Ascending aorta (tissue), 2 donors: ENCODE data around the gene SPZ1. TPM values are rescaled to one million over a fixed set of nuclear protein-coding genes. Genes with fewer than 3 reads are reported as not detected.

Source experiments
- DNase-seq, 2 donors: peaks; one replicate each; pipeline ENCODE4 v3.0.0-alpha.2; 2019; ENCODE audit warnings: low spot score in 2 of 2
- H3K27ac ChIP-seq, 2 donors: fragments of 200-600 bp; sonication (generic); one replicate each; pipeline ENCODE4 v1.5.1; 2016 to 2017; ENCODE audit warnings: mild to moderate bottlenecking in 1 of 2
- H3K27me3 ChIP-seq: fragments of 200-600 bp; sonication (generic); one replicate; pipeline ENCODE4 v1.5.1; 2017
- H3K36me3 ChIP-seq, 2 donors: fragments of 200-600 bp; sonication (generic); one replicate each; pipeline ENCODE4 v1.5.1; 2016
- H3K4me1 ChIP-seq, 2 donors: fragments of 200-600 bp; sonication (generic); one replicate each; pipeline ENCODE4 v1.5.1; 2016 to 2017; ENCODE audit warnings: mild to moderate bottlenecking in 1 of 2
- H3K4me3 ChIP-seq, 2 donors: fragments of 200-600 bp; sonication (generic); one replicate each; pipeline ENCODE4 v1.5.1; 2016 to 2017; ENCODE audit warnings: mild to moderate bottlenecking in 1 of 2
- H3K9me3 ChIP-seq, 2 donors: fragments of 200-600 bp; sonication (generic); one replicate each; pipeline ENCODE4 v1.5.1; 2016
- intact Hi-C: fragments of 100-400 bp; cut with DNase I; formaldehyde crosslinking; loops from one replicate; pipeline ENCODE4 v1.15.1; 2023
- total RNA-seq: library from RNA; depleted of rRNA; stranded (reverse); fragments of >200 nt; gene quantifications from one replicate; pipeline ENCODE4 v1.1.0, GENCODE V29; 2016
- TF ChIP-seq, protein P1 (sequence below), 3 experiments: fragments of 200-600 bp in 2 of 3; fragments of 450-650 bp in 1 of 3; sonication (generic) in 2 of 3; IDR thresholded peaks; one replicate each; pipeline ENCODE4 v1.5.1; 2016 to 2019; ENCODE audit warnings: antibody characterized with exemption in 3 of 3, mild to moderate bottlenecking in 1 of 3, moderate library complexity in 1 of 3

SPZ1 gene
- total RNA-seq, 1 donor from 2014 or later = not detected

DNA sequence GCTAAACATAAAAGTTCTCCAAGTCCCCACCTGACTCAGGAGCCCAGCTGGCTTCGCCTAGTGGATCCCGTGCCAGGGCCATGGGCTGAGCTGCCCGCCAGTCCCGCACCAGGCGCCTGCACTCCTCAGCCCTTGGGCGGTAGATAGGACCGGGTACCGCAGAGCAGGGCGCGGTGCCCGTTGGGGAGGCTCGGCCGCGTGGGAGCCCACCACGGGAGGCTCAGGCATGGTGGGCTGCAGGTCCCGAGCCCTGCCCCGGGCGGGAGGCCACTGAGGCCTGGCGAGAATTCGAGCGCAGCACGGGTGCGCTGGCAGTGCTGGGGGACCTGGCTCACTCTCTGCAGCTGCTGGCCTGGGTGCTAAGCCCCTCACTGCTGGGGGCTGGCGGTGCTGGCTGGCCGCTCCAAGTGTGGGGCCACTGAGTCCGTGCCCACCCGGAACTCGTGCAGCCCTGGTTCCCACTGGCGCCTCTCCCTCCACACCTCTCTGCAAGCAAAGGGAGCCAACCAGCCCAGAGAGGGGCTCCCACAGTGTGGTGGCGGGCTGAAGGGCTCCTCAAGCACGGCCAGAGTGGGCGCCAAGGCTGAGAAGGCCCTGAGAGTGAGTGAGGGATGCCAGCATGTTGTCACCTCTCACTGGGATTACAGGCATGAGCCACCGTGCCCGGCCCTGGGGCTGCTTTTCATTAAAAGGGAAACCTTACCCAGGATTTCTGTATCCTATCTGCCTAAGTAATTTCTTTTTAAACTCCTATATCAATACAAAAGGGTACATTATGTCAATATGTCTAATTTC, 9.7 kb upstream of the SPZ1 start:
- no peak overlapping the region for H3K4me3 ChIP-seq
- no peaks in the 10 kb centered on the region for H3K27me3 ChIP-seq
- TF ChIP-seq, protein P1, sequence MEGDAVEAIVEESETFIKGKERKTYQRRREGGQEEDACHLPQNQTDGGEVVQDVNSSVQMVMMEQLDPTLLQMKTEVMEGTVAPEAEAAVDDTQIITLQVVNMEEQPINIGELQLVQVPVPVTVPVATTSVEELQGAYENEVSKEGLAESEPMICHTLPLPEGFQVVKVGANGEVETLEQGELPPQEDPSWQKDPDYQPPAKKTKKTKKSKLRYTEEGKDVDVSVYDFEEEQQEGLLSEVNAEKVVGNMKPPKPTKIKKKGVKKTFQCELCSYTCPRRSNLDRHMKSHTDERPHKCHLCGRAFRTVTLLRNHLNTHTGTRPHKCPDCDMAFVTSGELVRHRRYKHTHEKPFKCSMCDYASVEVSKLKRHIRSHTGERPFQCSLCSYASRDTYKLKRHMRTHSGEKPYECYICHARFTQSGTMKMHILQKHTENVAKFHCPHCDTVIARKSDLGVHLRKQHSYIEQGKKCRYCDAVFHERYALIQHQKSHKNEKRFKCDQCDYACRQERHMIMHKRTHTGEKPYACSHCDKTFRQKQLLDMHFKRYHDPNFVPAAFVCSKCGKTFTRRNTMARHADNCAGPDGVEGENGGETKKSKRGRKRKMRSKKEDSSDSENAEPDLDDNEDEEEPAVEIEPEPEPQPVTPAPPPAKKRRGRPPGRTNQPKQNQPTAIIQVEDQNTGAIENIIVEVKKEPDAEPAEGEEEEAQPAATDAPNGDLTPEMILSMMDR (IDR thresholded peaks at IDR 0.05) = no peak
- H3K36me3 ChIP-seq = no peaks in the 10 kb centered on the region
- intact Hi-C loops = no loop called here
- H3K4me1 ChIP-seq = no peaks in the 10 kb centered on the region
- no peaks in the 10 kb centered on the region for H3K9me3 ChIP-seq
- no peak for DNase-seq
- H3K27ac ChIP-seq = no peak overlapping the region

GRCh38 chr5:80315244-80315643, 4.6 kb upstream of the SPZ1 start:
- no peaks in the 10 kb centered on the region for H3K9me3 ChIP-seq
- H3K36me3 ChIP-seq = no peaks in the 10 kb centered on the region
- intact Hi-C loops = no loop called here
- H3K27me3 ChIP-seq = no peaks in the 10 kb centered on the region
- H3K27ac ChIP-seq = no peak overlapping the region
- TF ChIP-seq, protein P1 (IDR thresholded peaks at IDR 0.05) = no peak
- H3K4me1 ChIP-seq = no peaks in the 10 kb centered on the region
- no peak for DNase-seq
- no peak overlapping the region for H3K4me3 ChIP-seq

DNA sequence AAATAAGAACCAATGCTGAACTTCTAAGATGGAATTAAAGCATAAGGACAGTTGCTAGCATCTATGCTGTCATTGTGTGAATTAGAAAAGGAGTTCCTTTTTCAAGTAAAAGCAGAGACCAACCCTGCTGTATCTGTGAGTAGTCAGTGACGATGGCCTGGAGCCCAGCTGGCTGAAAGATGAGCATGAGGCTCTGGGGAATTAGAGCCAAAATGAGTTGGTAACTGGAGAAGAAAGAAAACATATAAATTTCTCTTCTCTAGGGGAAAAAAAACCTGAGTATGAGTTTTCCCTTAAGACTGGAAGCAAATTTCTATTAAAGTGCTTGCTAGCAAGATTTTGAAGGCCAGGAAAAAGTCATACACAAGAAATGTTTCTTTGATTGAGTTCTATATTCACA, 1.6 kb upstream of the SPZ1 start:
- Histone ChIP-seq H3K9me3 (no peaks in the 10 kb centered on the region), H3K36me3 (no peaks in the 10 kb centered on the region), H3K4me1 (no peaks in the 10 kb centered on the region), H3K4me3 (no peak overlapping the region), H3K27me3 (no peaks in the 10 kb centered on the region), H3K27ac (no peak overlapping the region)
- intact Hi-C loops = no loop called here
- no peak for DNase-seq
- TF ChIP-seq, protein P1 (IDR thresholded peaks at IDR 0.05) = no peak

GRCh38 chr5:80324912-80325311, 5.1 kb downstream of the SPZ1 start:
- Histone ChIP-seq H3K27me3 (no peaks in the 10 kb centered on the region), H3K4me3 (no peak overlapping the region), H3K27ac (no peak overlapping the region), H3K9me3 (no peaks in the 10 kb centered on the region), H3K36me3 (no peaks in the 10 kb centered on the region), H3K4me1 (no peaks in the 10 kb centered on the region)
- intact Hi-C loops = no loop called here
- TF ChIP-seq, protein P1 (IDR thresholded peaks at IDR 0.05) = no peak
- DNase-seq = no peak

DNA sequence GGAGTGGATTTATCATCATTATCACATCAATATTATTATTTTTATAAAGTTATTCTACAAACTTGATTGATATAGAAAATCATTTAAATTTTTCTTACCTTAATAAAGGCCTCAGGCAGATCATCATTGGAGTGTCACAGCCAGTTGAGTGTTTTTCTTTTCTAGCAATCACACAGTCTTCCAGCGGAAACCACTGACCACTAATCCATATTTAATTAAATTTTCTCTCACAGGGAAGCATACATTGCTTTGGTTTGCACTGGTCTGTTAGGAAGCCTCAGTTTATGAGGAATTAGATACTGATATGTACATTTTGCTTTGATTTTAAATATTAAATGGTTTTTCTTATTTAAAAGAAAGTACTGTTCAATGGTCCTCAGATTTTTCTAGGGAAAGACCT, 6.7 kb downstream of the SPZ1 start:
- intact Hi-C loops = no loop called here
- TF ChIP-seq, protein P1 (IDR thresholded peaks at IDR 0.05) = no peak

More for the DNA sequence above, 6.7 kb downstream of the SPZ1 start:
- no peak overlapping the region for H3K27ac ChIP-seq
- no peaks in the 10 kb centered on the region for H3K36me3 ChIP-seq
- H3K9me3 ChIP-seq = no peaks in the 10 kb centered on the region
- H3K4me3 ChIP-seq = no peak overlapping the region
- no peaks in the 10 kb centered on the region for H3K27me3 ChIP-seq
- H3K4me1 ChIP-seq = no peaks in the 10 kb centered on the region
- DNase-seq = no peak
